AG09319 (cell line): ENCODE results near the gene VCX.

Experiments used
- DNase-seq: peaks from one replicate; pipeline ENCODE4 v3.0.0-alpha.2; 2010; ENCODE audit warnings: low read depth; ENCODE audit errors: extremely low read depth
- CTCF ChIP-seq: IDR thresholded peaks from 2 replicates; pipeline ENCODE4 v1.5.1; 2011; ENCODE audit warnings: low read depth, mild to moderate bottlenecking, inconsistent platforms, low read length, moderate library complexity

VCX gene

GRCh38 chrX:7872042-7872441 lies 29.1 kb downstream of the VCX start:
- no peak for DNase-seq
- TF ChIP-seq CTCF, result no peak

GRCh38 chrX:7876957-7877356 lies 34.0 kb downstream of the VCX start:
- TF ChIP-seq CTCF, result no peak
- DNase-seq, result no peak

GRCh38 chrX:7889135-7889534 lies 46.2 kb downstream of the VCX start:
- no peak for TF ChIP-seq CTCF
- no peak for DNase-seq

GRCh38 chrX:7889680-7890079 lies 46.7 kb downstream of the VCX start:
- TF ChIP-seq CTCF, result no peak
- DNase-seq, result no peak

- no peak for DNase-seq
- TF ChIP-seq CTCF, result no peak
Observed at GRCh38 chrX:7891928-7892327, 49.0 kb downstream of the VCX start.
